Gastroesophageal sphincter (tissue), 4 donors: ENCODE results near the gene TBC1D4. TPM values are rescaled to one million over a fixed set of nuclear protein-coding genes. Genes with fewer than 3 reads are reported as not detected.
"Not testable (repeated sequence)": the region's sequence is repeated elsewhere in the genome, so short reads cannot be mapped to it uniquely, and the experiment has no call there.

ENCODE experiments used
- ATAC-seq: fragments of 150-250 bp; one replicate; pipeline ENCODE4 v1.9.1; 2016; ENCODE audit warnings: mild to moderate bottlenecking, moderate library complexity
- H3K27ac ChIP-seq, 4 donors: fragments of 200-600 bp; sonication (generic) in 3 of 4; 1 replicate in 3 of 4; 2 replicates in 1 of 4; pipeline ENCODE4 v1.5.1; 2016 to 2019
- H3K27me3 ChIP-seq: fragments of 200-600 bp; sonication (generic); one replicate; pipeline ENCODE4 v1.5.1; 2019
- H3K36me3 ChIP-seq, 2 donors: fragments of 200-600 bp; sonication (generic); one replicate each; pipeline ENCODE4 v1.5.1; 2019; ENCODE audit warnings: control low read depth in 1 of 2
- H3K4me1 ChIP-seq, 3 donors: fragments of 200-600 bp; sonication (generic); 1 replicate in 2 of 3; 2 replicates in 1 of 3; pipeline ENCODE4 v1.5.1; 2016 to 2019; ENCODE audit warnings: control low read depth in 2 of 3
- H3K4me3 ChIP-seq, 2 donors: fragments of 200-600 bp; sonication (generic); one replicate each; pipeline ENCODE4 v1.5.1; 2019; ENCODE audit warnings: mild to moderate bottlenecking in 1 of 2, moderate library complexity in 1 of 2
- H3K9me3 ChIP-seq, 3 donors: fragments of 200-600 bp; sonication (generic); one replicate each; pipeline ENCODE4 v1.5.1; 2017 to 2019; ENCODE audit warnings: control low read depth in 2 of 3
- EP300 ChIP-seq: sonication (generic); formaldehyde crosslinking; IDR thresholded peaks from one replicate; pipeline ENCODE4 v1.6.1; 2017; ENCODE audit warnings: antibody characterized with exemption, mild to moderate bottlenecking
- POLR2A ChIP-seq, 2 donors: fragments of 450-650 bp; IDR thresholded peaks; one replicate each; pipeline ENCODE4 v1.6.1; 2017; ENCODE audit warnings: antibody characterized with exemption in 2 of 2, mild to moderate bottlenecking in 2 of 2, moderate library complexity in 1 of 2
- POLR2AphosphoS5 ChIP-seq: sonication (generic); formaldehyde crosslinking; IDR thresholded peaks from one replicate; pipeline ENCODE4 v1.6.1; 2017; ENCODE audit warnings: antibody characterized with exemption
- WGBS, 2 donors: methylation state at CpG; one replicate each; pipeline ENCODE4 v1.1.5; 2018; ENCODE audit warnings: low coverage in 1 of 2; 5-methylcytosine and 5-hydroxymethylcytosine counted together
- total RNA-seq, 4 donors: library from RNA; depleted of rRNA; stranded (reverse); fragments of >200 nt; gene quantifications; one replicate each; pipeline ENCODE4 v1.1.0, GENCODE V29; 2016
- TF ChIP-seq, protein P1 (sequence below), 4 experiments: fragments of 200-600 bp in 2 of 4; fragments of 450-650 bp in 2 of 4; sonication (generic) in 1 of 4; IDR thresholded peaks; one replicate each; pipeline ENCODE4 v1.5.1; 2017 to 2019; ENCODE audit warnings: antibody characterized with exemption in 4 of 4, mild to moderate bottlenecking in 2 of 4, moderate library complexity in 2 of 4

TBC1D4 gene
- total RNA-seq, 4 donors from 2014 or later: 12.8 to 28.0 (median 22.4) TPM

DNA sequence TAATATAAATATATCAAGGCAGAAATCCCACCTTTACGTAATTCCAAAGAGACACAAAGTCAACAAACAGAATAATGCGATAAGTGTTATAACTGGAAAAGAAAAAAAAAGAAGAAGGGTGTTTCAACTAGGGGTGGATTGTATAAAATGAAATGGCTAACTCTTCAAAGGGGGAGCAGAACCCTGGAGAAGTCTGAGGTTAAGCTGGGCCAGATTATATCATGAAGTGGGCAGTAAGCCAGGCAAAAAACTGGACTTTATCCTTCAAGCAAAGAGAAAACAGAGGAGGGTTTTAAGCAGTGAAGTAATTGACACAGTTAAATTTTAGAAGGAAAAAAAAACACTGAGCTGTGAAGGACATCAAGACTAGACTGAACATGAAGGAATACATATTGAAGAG, 41.9 kb downstream of the TBC1D4 start:
- ATAC-seq: no peak
- Histone ChIP-seq H3K4me1 (peaks cover 0 to 48% (median 5%) of the 10 kb centered on the region in 3 donors), H3K27me3 (no peaks in the 10 kb centered on the region), H3K4me3 (no peak overlapping the region), H3K27ac (no peak overlapping the region), H3K9me3 (no peaks in the 10 kb centered on the region), H3K36me3 (no peaks in the 10 kb centered on the region)
- TF ChIP-seq, protein P1, sequence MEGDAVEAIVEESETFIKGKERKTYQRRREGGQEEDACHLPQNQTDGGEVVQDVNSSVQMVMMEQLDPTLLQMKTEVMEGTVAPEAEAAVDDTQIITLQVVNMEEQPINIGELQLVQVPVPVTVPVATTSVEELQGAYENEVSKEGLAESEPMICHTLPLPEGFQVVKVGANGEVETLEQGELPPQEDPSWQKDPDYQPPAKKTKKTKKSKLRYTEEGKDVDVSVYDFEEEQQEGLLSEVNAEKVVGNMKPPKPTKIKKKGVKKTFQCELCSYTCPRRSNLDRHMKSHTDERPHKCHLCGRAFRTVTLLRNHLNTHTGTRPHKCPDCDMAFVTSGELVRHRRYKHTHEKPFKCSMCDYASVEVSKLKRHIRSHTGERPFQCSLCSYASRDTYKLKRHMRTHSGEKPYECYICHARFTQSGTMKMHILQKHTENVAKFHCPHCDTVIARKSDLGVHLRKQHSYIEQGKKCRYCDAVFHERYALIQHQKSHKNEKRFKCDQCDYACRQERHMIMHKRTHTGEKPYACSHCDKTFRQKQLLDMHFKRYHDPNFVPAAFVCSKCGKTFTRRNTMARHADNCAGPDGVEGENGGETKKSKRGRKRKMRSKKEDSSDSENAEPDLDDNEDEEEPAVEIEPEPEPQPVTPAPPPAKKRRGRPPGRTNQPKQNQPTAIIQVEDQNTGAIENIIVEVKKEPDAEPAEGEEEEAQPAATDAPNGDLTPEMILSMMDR (IDR thresholded peaks at IDR 0.05): no peak
- WGBS, 2 donors: 49 to 57% methylated on average over 2 of the region's 2 CpGs

DNA sequence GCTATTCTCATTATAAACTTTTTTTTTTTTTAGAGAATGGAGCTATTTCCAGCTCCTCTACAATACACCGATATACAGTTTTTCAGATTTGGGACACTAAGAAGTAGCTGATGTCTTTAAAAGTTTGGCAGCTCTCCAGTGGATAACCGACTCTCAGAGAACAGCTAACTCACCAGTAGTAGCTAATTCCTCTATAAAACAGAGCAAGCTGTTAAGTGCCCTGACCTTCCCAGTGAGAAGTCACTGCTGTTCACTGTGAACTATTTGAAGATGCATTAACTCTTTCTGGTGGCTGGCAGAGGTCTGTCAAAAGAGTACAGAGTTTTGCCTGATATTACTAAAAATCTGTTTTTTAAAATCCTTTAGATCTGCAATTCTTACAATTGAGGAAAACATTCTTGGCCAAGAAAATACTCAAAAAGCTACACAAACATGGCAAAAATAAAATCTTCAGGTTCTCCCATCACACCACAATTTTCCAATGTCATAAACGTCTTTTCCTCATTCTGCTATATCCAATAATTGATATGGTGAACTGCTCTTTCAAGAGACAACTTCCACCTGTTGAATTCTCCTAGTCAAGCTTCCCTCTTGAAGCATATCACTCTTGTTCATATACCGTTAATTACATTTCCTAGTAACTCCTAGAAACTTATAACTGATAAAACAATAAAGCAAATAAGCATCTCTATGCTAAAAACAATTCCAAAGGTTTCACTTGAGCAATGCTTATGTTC, 44.2 kb downstream of the TBC1D4 start:
- Histone ChIP-seq H3K4me1 (peaks cover under 1 to 37% (median 5%) of the 10 kb centered on the region in 3 donors), H3K36me3 (no peaks in the 10 kb centered on the region), H3K9me3 (no peaks in the 10 kb centered on the region), H3K27ac (no peak overlapping the region), H3K27me3 (no peaks in the 10 kb centered on the region), H3K4me3 (no peak overlapping the region)
- WGBS, 2 donors: 26 to 41% methylated on average over 3 to 4 of the region's 4 CpGs
- ATAC-seq: no peak
- TF ChIP-seq, protein P1 (IDR thresholded peaks at IDR 0.05): no peak
- TF ChIP-seq POLR2AphosphoS5 (no peak), EP300 (no peak), POLR2A (IDR thresholded peaks at IDR 0.05) (no peak)

DNA sequence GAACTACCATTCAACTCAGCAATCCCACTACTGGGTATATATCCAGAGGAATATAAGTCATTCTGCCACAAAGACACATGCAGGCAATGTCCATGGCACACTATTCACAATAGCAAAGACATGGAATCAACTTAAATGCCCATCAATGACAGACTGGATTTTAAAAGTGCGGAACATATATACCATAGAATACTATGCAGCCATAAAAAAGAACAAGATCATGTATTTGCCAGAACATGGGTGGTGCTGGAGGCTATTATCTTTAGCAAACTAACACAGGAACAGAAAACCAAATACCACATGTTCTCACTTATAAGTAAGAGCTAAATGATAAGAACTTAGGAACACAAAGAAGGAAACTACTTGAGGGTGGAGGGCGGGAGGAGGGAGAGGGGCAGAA, 47.8 kb downstream of the TBC1D4 start:
- WGBS, 2 donors: 94 to 96% methylated on average over 2 of the region's 2 CpGs
- not testable (repeated sequence) for H3K4me3 ChIP-seq, H3K9me3 ChIP-seq, H3K27ac ChIP-seq, ATAC-seq, H3K36me3 ChIP-seq, H3K27me3 ChIP-seq
- peaks cover 2 to 28% (median 3%) of the 10 kb centered on the region in 3 donors for H3K4me1 ChIP-seq

DNA sequence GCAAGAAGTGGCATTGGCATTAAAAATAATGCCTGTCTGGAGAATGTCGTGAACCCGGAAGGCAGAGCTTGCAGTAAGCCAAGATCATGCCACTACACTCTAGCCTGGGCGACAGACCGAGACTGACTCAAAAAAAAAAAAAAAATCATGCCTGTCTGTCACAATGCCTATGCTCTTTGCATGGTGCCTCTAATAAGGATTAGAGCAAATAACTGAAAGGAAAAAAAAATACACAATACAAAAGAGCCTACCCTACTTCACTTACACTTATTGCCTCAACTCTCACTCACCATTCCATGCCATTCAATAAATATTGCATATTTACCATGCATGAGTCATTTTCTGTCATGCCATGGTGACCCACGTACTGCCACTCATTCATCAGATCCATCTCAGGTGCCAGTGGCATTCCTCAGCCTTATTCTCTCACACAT, 49.1 kb downstream of the TBC1D4 start:
- no peaks in the 10 kb centered on the region for H3K9me3 ChIP-seq
- H3K27ac ChIP-seq: no peak overlapping the region
- H3K36me3 ChIP-seq: no peaks in the 10 kb centered on the region
- WGBS, 2 donors: 82 to 100% methylated on average over 4 to 5 of the region's 5 CpGs
- peaks cover 2 to 20% (median 3%) of the 10 kb centered on the region in 3 donors for H3K4me1 ChIP-seq
- no peaks in the 10 kb centered on the region for H3K27me3 ChIP-seq
- H3K4me3 ChIP-seq: no peak overlapping the region
- ATAC-seq: no peak
- TF ChIP-seq POLR2A (IDR thresholded peaks at IDR 0.05) (no peak), EP300 (no peak), POLR2AphosphoS5 (no peak)
- TF ChIP-seq, protein P1 (IDR thresholded peaks at IDR 0.05): no peak

DNA sequence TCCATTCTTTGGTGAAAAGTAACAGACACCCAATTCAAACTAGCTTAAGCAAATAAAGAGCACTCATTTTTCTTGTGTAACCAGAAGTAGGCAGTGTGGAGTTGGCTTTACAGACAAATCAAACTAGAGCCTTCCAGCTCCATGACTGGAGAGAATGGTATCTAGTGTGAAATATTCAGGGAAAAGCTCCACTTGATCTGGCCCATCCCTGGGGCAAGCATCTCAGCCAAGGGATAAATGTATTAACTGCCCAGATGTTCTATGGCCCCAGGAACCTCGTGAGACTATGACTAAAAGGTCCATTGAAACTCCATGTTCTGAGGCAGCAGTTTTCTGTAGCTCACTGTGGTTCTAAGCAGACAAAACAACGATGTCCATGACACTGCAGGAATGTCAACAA, 49.9 kb downstream of the TBC1D4 start:
- ATAC-seq: peak; percentile 61
- WGBS, 2 donors: 71 to 76% methylated on average over 1 to 2 of the region's 2 CpGs
- Histone ChIP-seq H3K27me3 (no peaks in the 10 kb centered on the region), H3K4me1 (peaks cover 0 to 13% (median 3%) of the 10 kb centered on the region in 3 donors), H3K36me3 (no peaks in the 10 kb centered on the region), H3K4me3 (no peak overlapping the region), H3K9me3 (no peaks in the 10 kb centered on the region), H3K27ac (no peak overlapping the region)
- TF ChIP-seq, protein P1 (IDR thresholded peaks at IDR 0.05): no peak
- TF ChIP-seq EP300 (no peak), POLR2AphosphoS5 (no peak), POLR2A (IDR thresholded peaks at IDR 0.05) (no peak)
